Tibial artery (tissue), 4 donors: ENCODE measurements around the gene TRIM28.
"Not testable (repeated sequence)": the region's sequence is repeated elsewhere in the genome, so short reads cannot be mapped to it uniquely, and the experiment has no call there.

ENCODE experiments used
- DNase-seq, 2 donors: peaks; one replicate each; pipeline ENCODE4 v3.0.0-alpha.2; 2019
- H3K27ac ChIP-seq, 2 donors: fragments of 200-600 bp; sonication (generic) in 1 of 2; 1 replicate in 1 of 2; 2 replicates in 1 of 2; pipeline ENCODE4 v1.5.1; 2018 to 2019; ENCODE audit warnings: mild to moderate bottlenecking in 1 of 2
- H3K27me3 ChIP-seq, 2 donors: fragments of 200-600 bp; sonication (generic) in 1 of 2; one replicate each; pipeline versions ENCODE4 v1.5.1 to v1.6.0; 2016 to 2019
- H3K36me3 ChIP-seq, 3 donors: fragments of 200-600 bp; sonication (generic) in 2 of 3; one replicate each; pipeline ENCODE4 v1.5.1; 2016 to 2019; ENCODE audit warnings: mild to moderate bottlenecking in 2 of 3
- H3K4me1 ChIP-seq, 4 donors: fragments of 200-600 bp; sonication (generic) in 2 of 4; 1 replicate in 3 of 4; 2 replicates in 1 of 4; pipeline ENCODE4 v1.5.1; 2016 to 2019
- H3K4me3 ChIP-seq, 2 donors: fragments of 200-600 bp; sonication (generic) in 1 of 2; 1 replicate in 1 of 2; 2 replicates in 1 of 2; pipeline ENCODE4 v1.5.1; 2018 to 2019; ENCODE audit warnings: mild to moderate bottlenecking in 2 of 2
- H3K9me3 ChIP-seq, 3 donors: fragments of 200-600 bp; sonication (generic) in 1 of 3; one replicate each; pipeline ENCODE4 v1.5.1; 2016 to 2019
- intact Hi-C: fragments of 100-400 bp; cut with DNase I; formaldehyde crosslinking; loops from one replicate; pipeline ENCODE4 v1.15.0; 2023; ENCODE audit warnings: low total_unique reads
- TF ChIP-seq, protein P1 (sequence below), 2 experiments: fragments of 200-600 bp in 1 of 2; fragments of 450-650 bp in 1 of 2; IDR thresholded peaks; one replicate each; pipeline ENCODE4 v1.5.1; 2017 to 2019; ENCODE audit warnings: antibody characterized with exemption in 2 of 2, mild to moderate bottlenecking in 1 of 2, moderate library complexity in 1 of 2

TRIM28 gene

DNA sequence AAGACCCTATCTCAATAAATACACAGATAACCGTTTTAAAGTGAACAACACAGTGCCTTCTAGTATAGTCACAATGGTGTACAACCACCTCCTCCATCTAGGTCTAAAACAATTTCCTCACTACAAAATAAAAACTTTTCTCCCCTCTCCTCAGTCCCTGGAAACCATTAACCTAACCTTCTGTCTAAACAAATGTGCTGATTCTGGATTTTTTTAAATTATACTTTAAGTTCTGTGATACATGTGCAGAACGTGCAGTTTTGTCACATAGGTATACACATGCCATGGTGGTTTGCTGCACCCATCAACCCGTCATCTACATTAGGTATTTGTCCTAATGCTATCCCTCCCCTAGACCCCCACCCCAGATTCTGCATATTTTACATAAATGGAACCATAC is 14.5 kb upstream of the TRIM28 start:
- no peaks in the 10 kb centered on the region for H3K9me3 ChIP-seq
- no peak for DNase-seq
- TF ChIP-seq, protein P1, sequence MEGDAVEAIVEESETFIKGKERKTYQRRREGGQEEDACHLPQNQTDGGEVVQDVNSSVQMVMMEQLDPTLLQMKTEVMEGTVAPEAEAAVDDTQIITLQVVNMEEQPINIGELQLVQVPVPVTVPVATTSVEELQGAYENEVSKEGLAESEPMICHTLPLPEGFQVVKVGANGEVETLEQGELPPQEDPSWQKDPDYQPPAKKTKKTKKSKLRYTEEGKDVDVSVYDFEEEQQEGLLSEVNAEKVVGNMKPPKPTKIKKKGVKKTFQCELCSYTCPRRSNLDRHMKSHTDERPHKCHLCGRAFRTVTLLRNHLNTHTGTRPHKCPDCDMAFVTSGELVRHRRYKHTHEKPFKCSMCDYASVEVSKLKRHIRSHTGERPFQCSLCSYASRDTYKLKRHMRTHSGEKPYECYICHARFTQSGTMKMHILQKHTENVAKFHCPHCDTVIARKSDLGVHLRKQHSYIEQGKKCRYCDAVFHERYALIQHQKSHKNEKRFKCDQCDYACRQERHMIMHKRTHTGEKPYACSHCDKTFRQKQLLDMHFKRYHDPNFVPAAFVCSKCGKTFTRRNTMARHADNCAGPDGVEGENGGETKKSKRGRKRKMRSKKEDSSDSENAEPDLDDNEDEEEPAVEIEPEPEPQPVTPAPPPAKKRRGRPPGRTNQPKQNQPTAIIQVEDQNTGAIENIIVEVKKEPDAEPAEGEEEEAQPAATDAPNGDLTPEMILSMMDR (IDR thresholded peaks at IDR 0.05) = no peak
- no peak overlapping the region for H3K4me3 ChIP-seq
- intact Hi-C loops = no loop called here
- no peak overlapping the region for H3K27ac ChIP-seq
- no peaks in the 10 kb centered on the region for H3K4me1 ChIP-seq
- no peaks in the 10 kb centered on the region for H3K36me3 ChIP-seq
- peaks cover 0 to 11% of the 10 kb centered on the region in 2 donors for H3K27me3 ChIP-seq

DNA sequence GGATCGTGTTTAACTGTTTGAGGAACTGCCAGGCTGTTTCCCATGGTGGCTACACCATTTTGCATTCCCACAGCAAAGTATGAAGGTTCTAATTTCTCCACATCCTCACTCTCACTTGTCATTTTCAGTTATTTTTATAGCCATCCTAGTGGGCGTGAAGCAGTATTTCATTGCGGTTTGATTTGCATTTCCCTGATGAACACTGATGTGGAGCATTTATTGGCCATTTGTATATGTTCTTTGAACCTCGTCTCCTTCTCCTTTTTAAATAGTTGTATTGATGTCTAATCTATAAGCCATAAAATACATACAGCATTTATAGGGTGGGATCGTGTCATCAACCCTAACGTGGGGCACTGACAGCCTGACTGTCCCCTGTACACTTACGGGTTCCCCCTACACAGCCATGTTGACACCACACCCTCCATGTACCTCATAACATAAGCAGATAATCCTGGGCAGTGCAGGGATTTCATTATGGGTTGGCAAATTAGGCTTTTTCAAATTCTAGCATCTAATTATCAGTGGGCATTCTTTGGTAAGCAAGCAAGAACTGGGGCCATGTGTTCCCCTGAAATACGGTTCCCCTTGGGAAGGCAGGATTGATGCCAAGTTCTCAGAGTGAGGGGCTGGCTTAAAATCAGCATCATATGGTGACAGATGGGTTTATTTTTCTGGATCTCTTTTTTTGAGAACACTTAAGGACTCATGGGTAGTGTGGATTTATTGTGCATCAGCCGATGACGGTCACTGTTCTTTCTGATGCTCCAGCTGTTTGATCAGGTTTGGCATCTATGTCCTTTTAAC is 12.6 kb upstream of the TRIM28 start:
- peaks cover 0 to 16% of the 10 kb centered on the region in 2 donors for H3K27me3 ChIP-seq
- no peaks in the 10 kb centered on the region for H3K4me1 ChIP-seq
- intact Hi-C loops = no loop called here
- H3K9me3 ChIP-seq = no peaks in the 10 kb centered on the region
- no peak overlapping the region for H3K4me3 ChIP-seq
- TF ChIP-seq, protein P1 (IDR thresholded peaks at IDR 0.05) = no peak
- no peaks in the 10 kb centered on the region for H3K36me3 ChIP-seq
- no peak for DNase-seq
- no peak overlapping the region for H3K27ac ChIP-seq

DNA sequence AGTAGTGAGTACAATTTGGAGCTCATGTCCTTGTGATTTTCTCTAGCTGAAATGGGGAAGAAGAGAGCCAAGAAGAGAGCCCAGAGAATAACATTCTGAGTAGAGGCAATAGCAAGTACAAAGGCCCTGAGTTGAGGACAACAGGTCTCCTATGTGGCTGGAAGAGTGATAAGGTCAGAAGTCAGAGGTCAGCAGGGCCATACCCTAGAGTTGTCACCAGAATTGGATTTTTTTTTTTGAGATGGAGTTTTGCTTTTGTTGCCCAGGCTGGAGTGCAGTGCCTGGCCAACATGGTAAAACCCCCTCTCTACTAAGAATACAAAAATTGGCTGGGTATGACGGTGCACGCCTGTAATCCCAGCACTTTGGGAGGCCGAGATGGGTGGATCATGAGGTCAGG is 8.0 kb upstream of the TRIM28 start:
- TF ChIP-seq, protein P1 (IDR thresholded peaks at IDR 0.05) = no peak

DNA sequence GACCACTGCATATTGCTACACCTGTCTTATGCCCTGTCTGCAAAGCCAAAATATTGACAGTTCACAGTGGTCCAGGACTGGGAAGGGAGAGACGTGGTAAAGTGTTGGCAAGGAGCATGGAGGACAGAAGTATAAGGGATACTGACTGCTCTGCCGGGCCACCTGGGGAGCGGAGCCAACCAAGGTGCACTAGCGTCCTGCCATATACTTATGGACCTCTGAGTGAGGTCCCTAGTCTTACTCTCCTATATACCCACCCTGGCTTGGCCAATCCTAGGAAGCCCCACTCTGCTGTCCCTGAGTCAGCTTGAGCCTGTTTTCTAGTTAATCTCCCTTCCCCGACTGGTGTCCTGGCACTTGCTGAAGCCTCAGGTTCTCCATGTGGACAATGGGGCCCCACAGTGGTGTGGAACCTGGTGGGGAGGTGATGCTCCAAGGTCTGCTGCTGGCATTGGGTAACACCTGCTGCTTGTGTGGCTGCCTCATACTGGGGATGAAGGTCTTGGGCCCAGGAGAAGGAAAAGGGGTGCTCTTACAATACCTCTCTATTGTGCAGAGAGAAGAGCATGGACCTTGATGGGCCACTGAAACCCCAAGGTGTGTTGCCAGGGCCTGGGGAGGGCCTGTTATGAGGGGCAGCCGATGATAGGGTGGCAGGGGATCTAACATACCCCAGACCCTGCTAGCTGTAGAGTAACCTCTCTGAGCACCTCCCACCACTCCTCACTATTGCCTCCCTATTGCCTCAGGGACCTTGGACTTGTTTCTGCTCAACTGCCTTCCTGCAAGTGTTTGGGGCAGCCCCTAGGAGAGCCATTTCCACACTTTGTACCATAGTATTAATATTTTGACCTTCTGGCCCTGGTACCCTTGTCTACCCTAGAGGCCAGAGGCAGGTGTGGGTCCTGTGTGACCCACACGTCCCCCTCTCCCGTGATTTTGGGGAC is 6.7 kb upstream of the TRIM28 start:
- H3K4me3 ChIP-seq = no peak overlapping the region
- TF ChIP-seq, protein P1 (IDR thresholded peaks at IDR 0.05) = no peak
- no peaks in the 10 kb centered on the region for H3K36me3 ChIP-seq
- no peak overlapping the region for H3K27ac ChIP-seq
- DNase-seq = no peak
- peaks cover 0 to 10% (median 3%) of the 10 kb centered on the region in 4 donors for H3K4me1 ChIP-seq
- no peaks in the 10 kb centered on the region for H3K9me3 ChIP-seq
- peaks cover 0 to 41% of the 10 kb centered on the region in 2 donors for H3K27me3 ChIP-seq
- intact Hi-C loops = no loop called here

More for the DNA sequence above, 8.0 kb upstream of the TRIM28 start:
- intact Hi-C loops = no loop called here
- DNase-seq = no peak
- H3K4me1 ChIP-seq = peaks cover 0 to 10% (median 3%) of the 10 kb centered on the region in 4 donors
- no peak overlapping the region for H3K27ac ChIP-seq
- H3K27me3 ChIP-seq = peaks cover 0 to 44% of the 10 kb centered on the region in 2 donors
- no peaks in the 10 kb centered on the region for H3K9me3 ChIP-seq
- no peak overlapping the region for H3K4me3 ChIP-seq
- no peaks in the 10 kb centered on the region for H3K36me3 ChIP-seq

DNA sequence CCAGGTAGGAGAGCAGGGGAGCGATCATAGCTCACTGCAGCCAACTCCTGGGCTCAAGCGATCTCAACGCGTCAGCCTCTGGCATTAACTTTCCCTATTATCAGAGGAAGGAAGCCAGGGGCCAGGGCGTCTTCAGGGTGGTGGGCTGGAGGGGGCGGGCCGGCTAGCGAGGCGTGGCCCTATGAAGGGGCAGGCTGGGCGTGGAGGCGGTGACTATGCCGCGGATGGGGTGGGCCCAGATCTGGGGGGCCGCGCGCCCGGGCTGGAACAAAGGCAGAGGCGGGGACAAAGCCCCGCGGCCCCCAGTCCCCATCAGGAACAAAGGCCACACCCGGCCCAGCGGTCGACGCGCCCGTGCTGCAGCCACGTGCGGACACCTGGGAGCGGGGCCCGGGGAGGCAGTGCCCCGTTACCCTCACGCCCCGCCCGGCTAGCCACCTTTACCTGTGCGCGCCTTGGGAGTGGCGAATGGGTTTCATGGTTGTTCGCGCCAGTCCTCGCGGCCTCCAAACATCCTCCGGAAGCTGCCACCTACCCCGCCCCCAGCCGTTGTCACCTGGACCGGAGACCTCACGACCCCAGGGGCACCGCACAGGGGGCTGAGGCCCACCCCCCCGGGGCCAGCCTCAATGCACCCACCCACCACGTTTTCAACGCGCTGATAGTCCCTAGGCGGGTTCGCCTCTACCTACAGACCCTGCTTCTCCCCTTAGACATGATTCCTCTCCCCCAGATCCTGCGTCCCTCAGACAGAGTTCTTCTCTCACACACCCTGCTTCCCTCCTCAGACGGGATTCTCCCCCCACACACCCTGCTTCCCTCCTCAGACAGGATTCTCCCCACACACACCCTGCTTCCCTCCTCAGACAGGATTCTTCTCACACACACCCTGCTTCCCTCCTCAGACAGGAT is 5.4 kb upstream of the TRIM28 start:
- H3K4me1 ChIP-seq = peaks cover 0 to 16% (median 6%) of the 10 kb centered on the region in 4 donors
- H3K36me3 ChIP-seq = no peaks in the 10 kb centered on the region
- intact Hi-C loops = no loop called here
- no peak for DNase-seq
- TF ChIP-seq, protein P1 (IDR thresholded peaks at IDR 0.05) = no peak
- H3K27me3 ChIP-seq = peaks cover 0 to 38% of the 10 kb centered on the region in 2 donors
- H3K4me3 ChIP-seq = peak overlapping the region; percentile 7 to 28
- no peak overlapping the region for H3K27ac ChIP-seq
- no peaks in the 10 kb centered on the region for H3K9me3 ChIP-seq

DNA sequence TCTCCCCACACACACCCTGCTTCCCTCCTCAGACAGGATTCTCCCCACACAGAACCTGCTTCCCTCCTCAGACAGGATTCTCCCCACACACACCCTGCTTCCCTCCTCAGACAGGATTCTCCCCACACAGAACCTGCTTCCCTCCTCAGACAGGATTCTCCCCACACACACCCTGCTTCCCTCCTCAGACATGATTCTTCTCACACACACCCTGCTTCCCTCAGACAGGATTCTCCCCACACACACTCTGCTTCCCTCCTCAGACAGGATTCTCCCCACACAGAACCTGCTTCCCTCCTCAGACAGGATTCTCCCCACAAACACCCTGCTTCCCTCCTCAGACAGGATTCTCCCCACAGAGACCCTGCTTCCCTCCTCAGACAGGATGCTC is 4.7 kb upstream of the TRIM28 start:
- DNase-seq, H3K9me3 ChIP-seq, intact Hi-C loops, H3K36me3 ChIP-seq, H3K27ac ChIP-seq, H3K4me3 ChIP-seq: not testable (repeated sequence)
- H3K27me3 ChIP-seq = peaks cover 0 to 38% of the 10 kb centered on the region in 2 donors
- peaks cover 0 to 17% (median 8%) of the 10 kb centered on the region in 4 donors for H3K4me1 ChIP-seq

DNA sequence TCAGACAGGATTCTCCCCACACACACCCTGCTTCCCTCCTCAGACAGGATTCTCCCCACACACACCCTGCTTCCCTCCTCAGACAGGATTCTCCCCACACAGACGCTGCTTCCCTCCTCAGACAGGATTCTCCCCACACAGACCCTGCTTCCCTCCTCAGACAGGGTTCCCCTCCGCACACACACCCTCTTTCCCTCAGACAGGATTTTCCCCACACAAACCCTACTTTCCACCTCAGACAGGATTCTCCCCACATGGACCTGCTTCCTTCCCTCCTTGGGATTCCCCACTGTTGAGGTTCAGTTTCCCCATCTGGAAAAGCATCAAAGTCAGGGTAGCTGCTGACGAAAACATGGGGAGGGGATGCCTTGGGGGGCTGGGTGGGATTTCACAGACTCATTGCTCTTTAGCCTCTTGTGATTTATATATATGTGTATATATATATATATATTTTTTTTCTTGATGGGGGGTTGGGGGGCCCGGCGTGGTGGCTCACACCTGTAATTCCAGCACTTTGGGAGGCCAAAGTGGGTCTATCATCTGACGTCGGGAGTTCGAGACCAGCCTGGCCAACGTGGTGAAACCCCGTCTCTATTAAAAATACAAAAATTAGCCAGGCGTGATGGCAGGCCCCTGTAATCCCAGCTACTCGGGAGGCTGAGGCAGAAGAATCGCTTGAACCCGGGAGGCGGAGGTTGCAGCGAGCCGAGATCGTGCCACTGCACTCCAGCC is 1.1 kb upstream of the TRIM28 start:
- peak overlapping the region; percentile 80 to 96 for H3K4me3 ChIP-seq
- H3K36me3 ChIP-seq = peaks cover 9 to 19% (median 16%) of the 10 kb centered on the region in 3 donors
- peak overlapping the region; percentile 94 to 95 for H3K27ac ChIP-seq
- DNase-seq, intact Hi-C loops, H3K9me3 ChIP-seq: not testable (repeated sequence)
- peaks cover 0 to 18% of the 10 kb centered on the region in 2 donors for H3K27me3 ChIP-seq
- H3K4me1 ChIP-seq = peaks cover 4 to 45% (median 31%) of the 10 kb centered on the region in 4 donors
